ENCODE results near the gene KIF6.

Gene KIF6

GRCh38 chr6:39654121-39654520 lies 71.1 kb downstream of the KIF6 start:
- no peak for DNase-seq

- DNase-seq, result no peak
Observed at GRCh38 chr6:39653612-39654011, 71.6 kb downstream of the KIF6 start.

DNA sequence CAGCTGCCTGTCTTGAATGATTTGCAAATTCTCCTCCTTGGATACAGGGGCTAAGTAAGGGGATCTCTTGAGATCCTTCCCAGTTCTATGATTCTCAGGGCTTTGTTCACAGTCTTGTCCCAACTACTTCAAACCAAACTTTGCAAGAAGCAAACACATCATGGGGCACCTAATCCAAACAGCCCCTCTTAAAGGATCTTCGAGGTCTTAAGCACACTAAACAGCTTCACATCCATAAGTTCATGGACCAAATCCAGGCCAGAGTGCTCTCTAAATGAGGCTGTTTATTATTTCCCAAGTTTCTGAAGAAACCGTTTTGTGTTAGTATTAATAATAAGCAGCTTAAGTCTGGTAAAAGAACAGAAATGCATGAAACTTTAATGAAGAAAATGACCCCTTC lies 75.2 kb downstream of the KIF6 start:
- no peak for DNase-seq

DNA sequence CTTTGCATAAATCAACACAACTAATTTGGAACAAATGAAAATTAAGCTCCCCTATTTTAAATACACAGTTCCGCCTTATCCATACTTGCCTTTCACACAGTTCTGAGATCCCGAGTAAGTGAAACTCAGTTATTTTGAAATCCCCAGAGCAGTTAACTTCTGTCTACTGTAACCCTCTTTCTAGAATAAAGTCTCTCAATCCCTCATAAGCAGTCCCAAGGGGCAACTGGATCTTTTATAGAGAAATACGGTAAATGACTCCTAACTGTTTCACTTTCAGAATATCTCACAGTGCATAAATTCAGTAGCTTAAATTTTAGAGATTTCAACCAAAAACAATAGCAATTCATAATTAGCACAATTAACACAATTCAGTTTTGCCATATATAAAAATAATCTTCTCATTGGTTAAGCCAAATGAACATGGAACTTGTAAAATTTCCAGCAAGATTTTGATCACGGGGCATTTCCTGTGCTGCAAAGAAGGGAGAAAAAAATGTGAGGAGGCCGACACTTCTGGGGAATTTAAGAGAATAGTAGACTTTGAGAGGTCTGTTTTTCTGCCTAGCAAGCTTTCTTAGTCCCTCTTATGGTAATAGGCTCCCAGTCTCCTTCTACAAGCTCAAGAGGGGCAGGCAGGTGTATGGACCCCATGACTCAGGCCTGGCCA lies 78.3 kb downstream of the KIF6 start:
- no peak for DNase-seq

- no peak for DNase-seq
Observed at GRCh38 chr6:39642270-39642669, 82.9 kb downstream of the KIF6 start.

GRCh38 chr6:39638126-39638822 lies 86.9 kb downstream of the KIF6 start:
- DNase-seq, result no peak

GRCh38 chr6:39634646-39635341 lies 90.4 kb downstream of the KIF6 start:
- DNase-seq, result no peak

- DNase-seq, result no peak
Observed at GRCh38 chr6:39625209-39625608, 100.0 kb downstream of the KIF6 start.

GRCh38 chr6:39623750-39624149 lies 101.5 kb downstream of the KIF6 start:
- no peak for DNase-seq

GRCh38 chr6:39617520-39617919 lies 107.7 kb downstream of the KIF6 start:
- no peak for DNase-seq

- no peak for DNase-seq
Observed at GRCh38 chr6:39617026-39617425, 108.2 kb downstream of the KIF6 start.

DNA sequence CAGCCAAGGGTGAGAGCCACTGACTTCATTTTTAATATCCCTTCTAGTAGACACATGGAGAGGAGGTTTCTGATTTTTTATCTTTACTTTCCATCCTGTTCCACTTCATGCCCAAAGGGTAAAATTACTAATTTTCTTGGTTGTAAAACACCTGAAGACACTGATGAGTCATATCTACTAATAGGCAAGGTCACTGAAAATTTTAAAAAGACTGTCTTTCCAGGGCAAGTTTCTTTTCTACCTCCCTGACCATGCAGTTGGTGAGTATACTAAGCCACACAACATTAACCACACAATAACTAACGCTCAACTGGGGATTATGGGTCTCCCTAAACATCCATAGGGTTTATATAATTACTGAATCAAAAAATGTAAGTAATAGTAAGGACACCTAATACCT lies 109.6 kb downstream of the KIF6 start:
- DNase-seq, result no peak

GRCh38 chr6:39614393-39614950 lies 110.7 kb downstream of the KIF6 start:
- no peak for DNase-seq

GRCh38 chr6:39610221-39610620 lies 115.0 kb downstream of the KIF6 start:
- DNase-seq, result no peak

- no peak for DNase-seq
Observed at GRCh38 chr6:39608652-39609345, 116.4 kb downstream of the KIF6 start.

- DNase-seq, result no peak
Observed at GRCh38 chr6:39602601-39603519, 122.3 kb downstream of the KIF6 start.

DNA sequence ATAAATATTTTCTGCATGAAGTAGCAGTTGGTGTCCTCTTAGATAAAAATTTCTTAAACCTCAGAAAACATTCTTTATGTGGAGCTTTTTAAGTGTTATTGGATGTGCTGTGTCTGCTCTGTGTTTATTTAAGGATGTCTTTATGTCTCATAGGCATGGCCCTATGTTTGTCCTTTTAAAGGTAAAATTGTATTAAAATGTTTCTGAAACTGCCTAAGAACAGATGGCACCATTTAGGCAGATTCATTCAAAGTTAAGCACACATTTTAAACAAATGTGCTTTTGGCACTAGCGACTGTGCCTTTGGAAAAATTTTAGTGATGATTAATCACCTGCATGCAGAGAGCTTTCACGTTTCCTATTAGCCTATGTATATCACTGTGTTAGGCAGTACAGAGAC lies 125.2 kb downstream of the KIF6 start:
- DNase-seq, result no peak

DNA sequence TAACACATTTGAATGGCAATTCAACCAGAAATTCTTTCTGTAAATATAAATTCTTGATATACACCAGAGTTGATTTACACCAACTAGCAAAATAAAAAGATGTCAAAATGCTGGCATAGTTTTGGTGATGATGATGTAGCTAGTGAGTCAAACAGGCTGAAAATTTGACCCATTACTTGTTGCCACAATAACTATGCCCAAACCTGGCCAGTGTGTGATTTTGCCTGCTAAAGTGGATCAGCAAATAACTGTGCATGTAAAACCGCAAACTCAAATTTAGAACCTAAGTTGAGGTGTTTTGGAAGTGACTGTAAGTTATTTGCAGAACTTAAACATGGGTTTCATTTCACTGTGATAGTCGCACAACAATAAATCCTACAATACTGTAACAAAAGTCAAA lies 125.9 kb downstream of the KIF6 start:
- no peak for DNase-seq

- no peak for DNase-seq
Observed at GRCh38 chr6:39594285-39594684, 130.9 kb downstream of the KIF6 start.

GRCh38 chr6:39593646-39594045 lies 131.6 kb downstream of the KIF6 start:
- DNase-seq, result no peak

DNA sequence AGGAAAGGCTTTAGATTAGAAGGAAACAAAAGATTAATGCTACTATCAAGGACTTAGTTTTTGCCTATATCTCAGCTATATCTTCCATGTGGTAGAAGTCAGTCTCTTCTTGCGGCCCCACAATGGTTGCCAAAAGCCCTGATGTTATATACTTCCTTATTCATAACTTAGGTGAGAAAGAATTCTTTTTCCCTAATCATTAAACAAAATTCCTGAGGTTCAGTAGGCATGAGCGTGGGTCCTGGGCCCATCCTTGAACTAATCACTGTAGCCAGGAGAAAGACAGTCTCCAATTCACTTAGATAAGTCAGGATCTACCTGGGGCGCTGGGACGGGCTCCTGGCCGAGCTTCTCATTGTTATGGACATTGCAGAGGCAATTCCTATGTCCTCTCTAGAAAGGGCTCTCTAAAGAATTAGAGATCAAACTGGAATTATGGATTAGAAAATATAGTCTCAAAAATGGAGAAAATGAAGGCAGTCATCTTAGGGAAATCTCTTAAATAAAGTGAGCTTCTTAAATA lies 134.3 kb downstream of the KIF6 start:
- DNase-seq, result no peak

DNA sequence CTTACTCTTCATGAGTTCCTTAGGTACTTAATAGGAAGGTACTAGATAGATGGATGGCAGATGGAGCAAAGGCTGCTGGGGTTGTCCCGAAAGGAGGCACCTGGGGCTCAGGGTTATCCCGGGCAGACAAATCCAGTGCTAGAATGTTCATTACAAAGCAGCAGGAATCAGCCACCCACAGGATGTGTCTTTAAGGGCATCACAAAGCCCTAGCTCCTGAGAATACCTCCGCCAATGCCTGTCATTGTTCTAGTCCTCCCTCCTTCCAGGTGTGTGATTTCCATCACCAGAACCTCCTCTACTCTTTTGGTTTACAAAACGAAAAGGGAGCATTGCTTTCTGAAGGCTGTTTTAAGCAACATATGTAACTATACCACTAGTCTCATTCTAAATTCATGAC lies 138.1 kb downstream of the KIF6 start:
- no peak for DNase-seq

Data from amniotic stem cell (primary cell).